CD4-positive, alpha-beta T cell treated with Interleukin-6 for 4 hours (primary cell): Measurements from ENCODE around the gene CYGB.

ENCODE experiments used
- DNase-seq: peaks from one replicate; pipeline ENCODE4 v3.0.0-alpha.2; 2020; ENCODE audit warnings: mixed read lengths

CYGB gene

DNA sequence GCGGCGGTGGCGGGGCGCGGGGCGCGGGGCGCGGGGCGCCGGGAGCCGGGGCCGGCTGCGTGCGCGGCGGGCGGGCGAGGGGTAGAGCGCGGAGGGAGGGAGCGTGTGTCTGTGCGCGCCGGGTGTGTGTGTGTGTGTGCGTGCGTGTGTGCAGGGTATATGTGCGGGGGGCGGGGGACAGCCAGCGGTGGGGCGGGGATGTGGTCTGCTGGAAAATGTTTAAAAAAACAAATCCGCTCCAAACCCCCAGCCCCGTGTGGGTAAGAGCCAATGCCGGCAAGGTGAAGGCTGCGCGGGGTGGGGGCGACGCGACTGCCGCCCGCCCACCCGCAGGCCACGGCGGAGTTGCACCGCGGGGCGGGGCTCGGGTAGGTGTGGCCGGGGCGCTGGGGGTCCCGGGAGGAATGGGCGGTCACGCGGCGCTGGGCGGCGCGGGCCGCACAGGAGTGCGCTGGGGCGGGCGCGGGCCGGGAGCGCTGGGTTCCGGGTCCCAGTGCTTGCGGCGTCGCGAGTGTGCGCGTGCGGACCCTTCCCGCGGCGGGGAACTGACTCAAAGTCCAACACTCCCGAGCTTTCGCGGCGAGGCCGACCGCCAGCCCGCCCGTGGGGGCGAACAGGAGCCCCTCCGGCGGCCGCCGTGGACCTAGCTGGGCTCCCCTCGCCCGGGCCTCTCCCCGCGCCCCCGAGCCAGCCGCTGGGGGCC lies at the start of gene CYGB:
Gene CYGB (minus strand): TSS at position 132 of the 703 bp plus-strand sequence. CDS start 167 bp downstream, outside the sequence.
- DNase-seq, result no peak

DNA sequence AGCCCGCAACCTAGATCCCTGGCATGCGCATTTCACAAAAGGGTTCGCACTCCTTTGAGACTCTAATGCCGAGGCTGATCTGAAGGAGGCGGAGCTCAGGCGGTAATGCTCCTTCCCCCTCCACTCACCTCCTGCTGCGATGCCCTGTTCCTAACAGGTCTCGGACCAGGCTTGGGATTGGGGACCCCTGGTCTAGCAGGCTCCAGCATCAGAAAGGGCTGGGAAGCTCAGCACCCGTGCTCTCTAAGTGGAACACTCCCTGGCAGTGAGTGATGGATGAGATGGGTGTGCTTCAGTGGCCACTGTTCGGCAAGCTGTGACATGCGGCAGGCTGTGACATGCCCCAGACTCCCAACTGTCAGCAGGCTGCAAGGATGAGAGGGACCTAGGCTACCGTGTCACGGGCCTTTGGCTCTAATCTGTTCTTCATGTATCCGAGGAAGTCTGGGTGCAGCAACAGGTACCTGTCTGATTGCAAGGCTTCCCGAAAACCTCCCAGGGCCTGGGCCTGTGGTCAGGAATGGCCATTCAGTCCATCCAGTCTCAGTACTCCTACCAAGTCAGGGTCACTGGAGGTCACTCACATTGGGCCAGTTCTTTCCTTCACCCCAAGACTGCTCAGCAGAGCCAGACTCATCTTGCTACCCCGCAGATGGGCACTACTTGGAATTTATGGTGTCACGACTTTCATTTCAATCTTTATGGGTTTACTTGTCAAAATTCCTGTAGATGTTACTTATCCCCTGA lies 49.4 kb upstream of the CYGB start:
- DNase-seq, result no peak

DNA sequence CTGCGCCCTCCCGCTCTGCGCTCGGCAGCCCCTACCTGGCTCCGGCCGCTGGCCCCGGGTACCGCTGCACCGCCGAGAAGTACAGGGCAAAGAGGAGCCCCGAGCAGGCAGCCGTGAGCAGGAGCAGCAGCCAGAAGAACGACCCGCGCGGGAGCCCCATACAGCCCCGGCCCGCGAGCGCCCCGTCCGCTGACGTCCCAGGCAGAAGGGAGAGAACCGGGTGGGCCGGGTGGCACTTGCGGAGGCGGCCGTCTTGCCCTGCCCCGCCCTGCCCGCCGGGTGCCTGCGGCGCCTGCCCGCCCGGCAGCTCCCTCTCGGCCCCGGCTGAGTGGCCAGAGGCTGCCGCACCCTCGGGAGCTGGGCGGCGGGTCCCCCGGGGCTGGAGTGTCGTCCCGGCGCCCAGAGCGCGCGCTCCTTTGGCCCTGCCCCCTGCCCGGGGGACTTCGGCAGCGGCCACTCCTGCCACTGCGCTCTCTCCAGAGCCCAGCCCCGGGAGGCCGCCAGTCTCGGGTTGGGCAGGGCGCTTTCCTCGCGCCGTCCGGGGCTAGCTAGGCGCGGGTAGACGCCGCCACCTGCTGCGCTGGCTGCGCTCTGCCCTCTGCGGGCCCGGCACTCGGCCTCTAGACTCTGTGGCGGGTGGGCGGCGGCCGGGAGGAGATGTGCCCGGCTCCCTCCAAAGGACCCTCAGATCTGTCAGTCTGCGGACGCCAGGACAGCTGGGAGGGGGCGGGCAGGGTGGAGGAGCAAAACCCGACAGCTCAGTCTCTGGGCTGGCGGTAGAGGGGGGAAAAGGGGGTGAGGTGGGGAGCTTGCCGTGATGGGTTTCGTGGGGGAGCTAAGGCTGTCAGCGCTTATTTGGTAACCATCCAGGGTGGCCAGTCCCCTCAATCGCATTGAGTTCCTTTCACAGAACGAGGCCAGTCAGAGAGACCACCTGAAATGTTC lies 48.4 kb upstream of the CYGB start, which contains the start of gene ST6GALNAC2:
Gene ST6GALNAC2 (minus strand): TSS at position 212 of the 945 bp plus-strand sequence. CDS start 52 bp downstream, at position 160.
- peak; percentile 44 for DNase-seq

DNA sequence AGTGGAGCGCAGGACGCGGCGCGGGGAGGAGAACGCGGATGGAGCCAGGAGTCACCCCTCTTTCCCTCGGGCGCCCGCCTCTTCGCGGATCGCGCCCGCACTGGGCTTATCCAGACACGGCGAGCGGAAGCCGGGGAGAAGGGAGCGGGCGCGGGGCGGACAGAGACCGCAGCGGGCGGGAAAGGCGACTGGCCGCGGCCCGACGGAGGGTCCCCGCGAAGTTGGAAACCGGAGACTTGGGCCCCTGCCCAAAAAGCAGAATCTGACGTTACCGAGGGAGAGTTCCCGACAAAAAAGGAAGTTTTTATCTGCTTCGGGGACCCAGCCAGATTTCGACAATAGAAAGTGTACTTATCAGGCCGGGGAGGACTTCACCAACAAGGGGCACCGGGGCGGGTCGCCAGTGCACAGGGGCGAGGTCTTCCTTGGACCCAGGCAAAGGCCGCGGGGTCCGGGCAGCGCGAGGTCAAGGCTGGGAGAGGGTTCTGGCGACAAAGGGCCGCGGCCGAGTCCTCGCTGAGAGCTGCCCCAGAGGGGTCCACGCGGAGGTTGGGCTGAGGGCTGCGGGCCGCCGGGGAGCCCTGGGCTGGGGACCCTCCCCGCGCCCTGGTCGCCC lies 47.6 kb upstream of the CYGB start:
- peak; percentile 26 for DNase-seq

DNA sequence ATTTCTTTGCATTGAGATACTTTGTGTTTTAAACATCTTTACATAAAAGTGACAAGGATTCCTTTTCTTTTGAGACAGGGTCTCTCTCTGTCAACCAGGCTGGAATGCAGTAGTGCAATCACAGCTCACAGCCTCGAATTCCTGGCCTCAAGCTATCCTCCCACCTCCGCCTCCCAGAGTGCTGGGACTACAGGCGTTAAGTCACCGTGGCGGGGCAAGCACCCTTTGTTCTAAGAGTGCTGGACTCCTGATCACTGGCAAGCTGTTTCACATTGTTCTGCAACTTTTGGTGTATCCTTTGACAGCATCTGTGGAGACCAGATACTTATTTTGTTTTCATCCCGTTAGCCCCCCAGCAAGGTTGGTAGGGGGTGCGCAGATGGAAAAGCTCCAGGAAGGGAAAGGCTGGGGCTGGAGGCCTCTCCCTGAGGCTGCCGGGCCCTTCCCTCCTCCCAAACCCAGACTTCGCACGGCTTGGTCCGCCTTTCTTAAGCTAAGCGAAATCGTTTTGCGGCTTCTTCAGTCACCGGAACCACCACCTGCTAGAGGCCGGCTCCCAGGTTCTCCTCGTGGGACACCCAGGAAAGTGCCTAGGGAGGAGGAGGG lies 47.0 kb upstream of the CYGB start:
- no peak for DNase-seq

DNA sequence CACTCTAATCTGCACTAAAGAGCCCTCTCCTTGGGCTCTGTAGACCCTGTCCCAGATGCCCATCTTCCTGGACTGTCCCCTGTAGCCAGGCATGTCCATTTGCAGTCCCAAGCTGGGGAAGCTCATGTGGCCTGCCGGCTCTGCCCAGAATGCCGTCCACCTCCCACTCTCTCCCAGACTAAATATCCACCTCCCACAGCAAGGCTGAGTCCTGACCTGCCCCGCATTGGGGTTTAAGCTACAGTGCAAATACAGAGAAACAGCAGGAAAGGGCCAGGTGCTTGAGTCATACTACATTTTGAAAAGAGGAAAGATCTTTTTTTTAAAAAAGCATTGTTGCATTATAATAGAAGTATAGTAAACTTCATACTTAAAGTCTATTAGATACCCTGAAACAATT lies 45.2 kb upstream of the CYGB start:
- DNase-seq, result no peak

DNA sequence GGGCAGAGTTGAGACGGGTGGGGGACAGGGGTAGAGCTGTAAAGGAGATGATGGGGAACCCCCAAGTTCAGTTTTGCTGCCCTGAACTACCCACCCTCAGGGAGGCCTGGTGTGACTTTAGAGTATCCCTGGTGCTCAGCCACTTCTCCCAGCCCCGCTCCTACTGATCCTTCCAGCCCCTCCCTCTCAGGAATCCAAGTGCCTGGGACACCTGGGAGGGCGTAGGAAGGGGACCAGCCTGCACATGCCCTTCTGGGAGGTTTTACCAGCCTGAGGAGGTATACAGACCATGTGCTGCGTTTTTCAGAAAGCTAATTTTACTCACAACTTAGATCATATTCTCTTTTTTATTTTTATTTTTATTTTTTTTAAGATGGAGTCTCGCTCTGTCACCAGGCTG lies 44.0 kb upstream of the CYGB start:
- DNase-seq, result no peak

DNA sequence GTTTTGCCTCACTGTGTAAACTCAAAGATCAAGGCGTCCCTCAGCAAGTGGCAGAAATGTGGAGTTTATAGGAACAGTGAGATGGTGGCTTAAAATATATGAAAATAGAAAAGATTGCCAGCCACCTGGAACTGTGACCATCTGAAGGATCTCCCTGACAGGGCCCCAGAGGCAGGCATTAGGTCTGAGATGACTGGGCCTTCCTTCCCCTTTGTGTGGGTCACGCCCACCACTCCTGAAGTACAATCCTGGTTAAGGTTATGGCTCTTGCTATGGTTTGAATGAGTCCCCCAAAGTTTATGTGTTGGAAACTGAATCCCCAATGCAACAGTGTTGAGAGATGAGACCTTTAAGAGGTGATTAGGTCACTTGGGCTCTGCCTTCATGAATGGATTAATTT lies 41.8 kb upstream of the CYGB start:
- no peak for DNase-seq

DNA sequence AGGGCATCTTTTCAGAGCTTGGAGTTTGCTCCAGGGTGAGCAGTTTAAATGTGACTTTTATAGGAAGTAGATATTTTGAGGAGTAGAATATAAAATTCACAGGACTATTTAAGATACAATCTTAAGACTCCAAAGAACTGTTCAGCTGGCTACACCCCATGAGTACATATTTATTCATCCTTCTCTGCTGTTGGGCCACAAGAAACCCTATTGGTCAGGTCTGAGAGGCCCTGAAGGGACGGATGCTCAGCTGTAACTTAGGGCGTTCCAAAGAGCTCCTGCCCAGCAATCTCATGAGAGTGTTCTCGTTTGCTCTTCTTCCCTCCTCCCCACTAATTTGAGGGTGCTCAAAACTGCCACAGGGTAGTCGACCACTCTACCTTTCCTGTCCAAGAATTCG lies 40.9 kb upstream of the CYGB start:
- DNase-seq, result no peak

DNA sequence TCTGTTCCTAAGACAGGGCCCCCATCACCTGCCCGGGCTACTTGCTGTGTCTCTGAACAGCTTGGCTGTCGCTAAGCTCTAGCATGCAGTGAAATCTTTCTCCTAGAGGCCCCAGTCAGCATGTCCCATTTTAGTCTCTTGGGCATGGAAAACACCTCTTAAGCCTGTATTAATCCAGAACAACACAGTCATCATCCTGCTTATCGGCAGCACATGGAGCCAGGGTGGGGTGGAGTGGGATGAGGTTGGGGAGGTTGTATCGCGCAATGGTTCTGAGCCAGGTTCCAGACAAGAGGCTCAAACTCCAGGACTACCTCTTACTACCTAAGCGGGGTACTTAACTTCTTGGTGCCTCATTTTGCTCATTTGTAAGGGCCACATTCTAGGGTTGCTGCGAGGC lies 40.4 kb upstream of the CYGB start:
- no peak for DNase-seq

DNA sequence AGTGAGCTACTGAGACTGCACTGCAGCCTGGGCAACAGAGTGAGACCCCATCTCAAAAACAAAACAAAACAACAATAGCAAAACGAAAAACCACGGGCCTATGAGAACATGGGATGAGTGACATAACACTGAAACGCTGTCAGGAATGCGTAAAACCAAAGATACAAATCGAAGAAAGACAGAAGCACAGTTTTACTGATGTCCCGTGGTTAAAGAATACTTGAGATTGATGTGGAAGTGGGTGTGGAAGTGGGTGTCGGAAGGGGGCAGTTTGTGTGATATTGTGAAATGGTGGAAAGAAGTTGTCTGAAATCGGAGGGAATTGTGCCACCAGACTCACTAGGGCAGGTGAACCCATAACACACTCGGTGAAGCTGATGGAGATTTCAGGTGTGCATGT lies 38.7 kb upstream of the CYGB start:
- DNase-seq, result no peak

DNA sequence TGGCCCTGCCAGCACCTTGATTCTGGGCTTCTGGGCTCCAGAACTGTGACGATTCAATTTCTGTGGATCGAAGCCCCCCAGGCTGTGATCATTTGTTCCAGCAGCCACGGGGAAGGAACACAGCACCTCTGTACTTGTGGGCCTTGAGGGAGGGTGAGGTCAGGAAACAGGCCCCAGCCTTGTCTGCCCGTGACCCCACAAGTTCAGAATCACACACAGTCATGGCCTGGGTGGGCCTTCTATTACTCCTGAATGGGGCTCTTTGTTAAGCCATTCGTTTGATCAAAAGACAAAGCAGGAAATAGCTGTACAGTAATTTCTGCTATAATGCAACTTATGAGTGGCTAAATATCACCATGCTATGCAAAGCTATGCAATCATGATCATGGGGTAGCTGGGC lies 38.1 kb upstream of the CYGB start:
- DNase-seq, result no peak

DNA sequence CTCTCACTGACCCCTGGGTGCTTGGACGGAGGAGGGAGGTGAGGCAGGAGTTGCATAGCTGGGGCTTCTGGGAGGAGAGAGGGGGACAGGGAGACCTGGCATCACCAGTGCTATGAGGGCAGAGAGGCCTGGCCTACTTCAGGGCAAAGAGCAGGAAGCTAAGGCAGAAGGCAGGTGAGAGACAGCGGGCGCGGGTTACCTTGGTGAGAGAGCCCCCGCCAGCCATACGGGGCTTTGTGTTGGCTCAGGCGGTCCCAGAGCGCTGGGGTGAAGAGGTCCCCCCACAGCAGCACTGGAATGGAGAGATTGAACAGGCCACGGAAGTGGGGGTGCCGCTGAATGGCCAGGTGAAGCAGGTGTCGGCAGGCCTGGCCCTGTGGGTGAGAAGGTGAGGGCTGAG lies 36.7 kb upstream of the CYGB start:
- DNase-seq, result no peak

DNA sequence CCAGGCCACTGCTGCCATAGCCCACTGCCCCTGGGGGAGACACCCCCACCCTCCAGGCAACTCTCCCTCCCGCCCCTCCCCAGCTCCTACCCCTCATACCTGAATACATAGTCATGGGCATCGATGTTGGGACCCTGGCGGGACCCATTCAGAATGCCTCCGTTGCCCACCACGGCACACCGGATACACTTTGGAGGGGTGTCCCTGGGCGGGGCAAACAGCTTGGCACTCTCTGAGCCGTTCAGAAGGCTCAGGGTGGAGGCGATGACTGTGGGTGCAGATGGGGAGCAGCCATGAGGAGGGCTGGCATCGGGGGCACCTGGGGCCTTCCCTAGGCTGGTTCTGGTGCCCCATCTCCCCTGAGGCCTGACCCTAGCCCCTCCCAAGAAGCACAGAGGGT lies 35.6 kb upstream of the CYGB start:
- DNase-seq, result no peak

DNA sequence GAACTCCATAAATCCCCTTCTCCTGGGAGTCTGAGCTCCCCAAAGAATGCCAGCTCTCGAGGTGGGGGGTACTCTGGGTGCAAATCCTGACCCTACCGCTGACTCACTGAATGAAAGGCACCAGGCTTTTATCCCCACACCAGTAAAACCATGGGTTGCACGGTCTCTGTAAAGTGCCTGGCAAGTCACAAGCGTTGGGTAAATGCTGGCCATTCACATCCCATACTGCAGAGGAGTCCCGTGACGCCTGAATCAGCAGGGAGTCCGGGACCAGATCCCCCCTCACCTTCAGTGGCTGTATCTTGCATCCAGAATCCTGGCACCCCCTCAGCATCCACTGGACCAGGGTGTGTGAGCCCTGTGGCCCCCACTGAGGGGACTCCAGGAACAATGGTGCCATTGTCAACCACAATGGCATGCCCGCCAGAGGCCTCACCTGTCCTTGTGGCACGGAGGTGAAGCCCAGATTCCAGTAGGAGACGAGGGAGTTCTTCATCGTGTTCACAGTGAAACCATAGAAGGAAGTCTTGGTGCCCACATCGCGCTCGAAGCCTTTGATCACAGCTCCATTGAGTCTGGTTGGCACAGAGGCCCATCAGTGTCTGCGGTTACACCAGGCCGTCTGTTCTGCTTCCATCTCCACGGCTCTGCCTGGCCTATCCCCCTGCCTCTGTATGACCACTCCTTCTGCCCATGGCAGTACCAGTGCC lies 34.8 kb upstream of the CYGB start:
- no peak for DNase-seq

DNA sequence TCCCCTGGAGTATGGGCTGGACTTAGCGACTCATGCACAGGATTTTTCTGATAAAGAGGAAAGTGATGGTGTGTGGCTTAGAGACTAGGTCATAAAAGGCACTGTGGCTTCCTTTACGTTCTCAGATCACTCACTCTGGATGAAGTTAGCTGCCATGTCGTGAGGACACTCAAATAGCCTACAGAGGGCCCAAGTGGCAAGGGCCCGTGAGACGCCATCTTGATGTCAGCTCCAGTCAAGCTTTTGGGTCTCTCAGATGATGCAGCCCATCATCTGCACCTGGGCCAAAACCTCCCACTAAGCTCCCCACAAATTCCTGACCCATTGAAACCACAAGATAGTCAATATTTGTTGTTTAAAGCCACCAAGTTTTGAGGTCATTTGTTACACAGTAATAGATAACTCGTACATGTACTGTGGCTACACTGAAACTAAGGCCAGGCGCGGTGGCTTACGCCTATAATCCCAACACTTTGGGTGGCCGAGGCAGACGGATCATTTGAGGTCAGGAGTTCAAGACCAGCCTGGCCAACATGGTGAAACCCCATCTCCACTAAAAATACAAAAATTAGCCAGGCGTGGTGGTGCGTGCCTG lies 33.5 kb upstream of the CYGB start:
- DNase-seq, result no peak

DNA sequence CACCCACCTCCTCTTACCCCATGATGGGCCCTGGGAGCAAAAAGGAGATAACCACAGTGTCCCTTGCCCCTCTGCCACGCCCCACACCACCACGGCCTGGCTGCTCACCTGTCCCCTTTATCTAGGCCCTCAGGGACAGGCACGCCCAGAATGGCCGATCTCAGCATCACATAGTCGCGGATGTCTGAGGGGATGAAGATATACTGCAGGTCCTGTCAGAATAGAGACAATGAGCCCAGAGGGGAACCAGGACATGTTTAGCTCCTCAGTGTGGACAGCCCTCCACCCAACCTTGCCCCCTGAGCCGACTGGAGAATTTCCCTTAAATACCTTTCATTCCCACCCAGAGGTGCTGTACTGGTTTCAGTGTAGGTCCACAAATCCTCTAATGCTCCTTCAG lies 32.9 kb upstream of the CYGB start:
- DNase-seq, result no peak

DNA sequence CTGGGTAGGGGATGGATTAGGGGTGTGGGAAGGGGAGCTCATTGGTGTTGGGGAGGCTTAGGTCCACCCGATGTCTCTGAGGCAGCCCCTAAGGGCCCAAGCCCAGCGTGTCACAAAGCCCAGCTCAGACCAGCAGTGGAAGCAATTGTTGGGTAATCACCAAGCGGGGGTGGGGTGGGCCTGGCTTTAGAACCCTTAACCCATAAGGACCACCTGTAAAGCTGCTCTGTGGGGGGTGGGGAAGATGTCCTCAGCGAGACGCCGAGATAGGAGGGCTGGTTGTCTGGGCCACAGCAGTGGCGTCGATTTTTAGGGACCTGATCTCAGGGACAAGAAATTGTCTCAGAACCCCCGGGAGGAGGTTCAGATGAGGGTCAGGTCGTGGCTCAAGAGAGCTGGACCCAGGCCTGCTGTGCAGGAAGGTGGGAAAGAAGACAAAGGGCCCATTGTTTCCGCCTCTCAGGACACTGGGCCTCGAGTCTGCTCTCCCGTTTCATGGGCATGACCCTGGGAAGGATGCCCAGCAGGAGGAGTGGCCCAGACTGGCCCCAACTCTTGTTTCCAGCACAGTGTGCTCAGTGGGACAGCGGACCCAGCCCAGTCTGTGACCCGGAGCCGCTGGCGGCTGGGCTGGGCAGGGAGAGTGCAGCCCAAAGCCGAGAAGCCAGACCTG lies 32.2 kb upstream of the CYGB start:
- DNase-seq, result no peak

DNA sequence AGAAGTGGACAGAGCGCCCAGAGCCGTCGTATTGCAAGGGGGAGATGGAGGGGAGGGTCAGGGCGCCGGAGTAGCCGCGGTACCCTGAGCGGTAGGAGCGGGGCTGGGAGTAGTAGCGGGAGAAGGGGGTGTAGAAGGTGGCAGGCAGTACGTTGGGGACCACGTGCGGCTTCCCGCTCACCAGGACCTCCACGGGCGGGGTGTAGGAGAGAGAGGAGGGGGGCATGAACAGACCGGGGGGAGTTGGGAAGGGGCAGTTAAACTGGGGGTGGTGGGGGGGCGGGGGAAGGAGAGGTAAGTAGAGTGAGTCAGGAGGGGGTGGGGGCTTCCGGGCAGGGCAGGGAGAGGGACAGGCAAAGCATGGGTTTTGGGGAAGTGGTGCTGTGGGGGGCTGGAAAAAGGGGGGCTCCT lies 31.3 kb upstream of the CYGB start:
- DNase-seq, result no peak

DNA sequence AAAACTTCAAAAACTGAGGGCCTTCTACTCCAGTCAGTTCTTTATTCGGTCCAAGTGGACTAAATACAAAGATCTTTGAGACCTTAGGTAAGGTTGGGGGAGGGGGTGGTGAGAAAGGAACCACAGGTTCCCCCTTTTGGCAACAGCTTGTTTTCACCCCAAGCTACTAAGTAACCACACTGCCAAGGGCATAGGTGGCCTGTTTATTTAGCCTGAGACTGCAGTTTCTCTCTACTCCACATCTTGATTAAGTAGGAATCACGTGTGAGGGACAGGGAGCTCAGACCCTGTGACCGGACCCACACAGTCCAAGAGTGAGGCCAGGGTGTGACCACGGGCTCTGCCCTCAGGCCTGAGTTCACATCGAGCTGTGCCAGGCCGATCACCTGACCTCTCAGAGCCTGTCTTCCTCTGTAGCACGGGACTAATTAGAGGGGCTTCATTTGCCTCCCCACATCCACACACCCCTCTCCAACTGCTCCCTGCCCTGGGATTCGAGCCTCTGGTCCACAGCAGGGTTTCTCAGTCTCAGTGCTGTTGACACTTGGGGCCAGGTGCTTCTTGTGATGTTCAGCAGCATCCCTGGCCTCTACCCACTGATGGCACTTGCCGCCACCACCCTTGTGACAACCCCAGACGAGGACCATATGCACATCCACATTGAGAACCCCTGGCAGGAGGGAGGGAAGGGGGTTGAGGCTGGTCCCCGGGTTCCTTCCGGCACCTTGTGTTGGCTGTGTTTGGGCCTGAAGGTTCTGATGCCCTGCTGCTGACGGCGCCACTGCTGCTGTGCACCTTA lies 30.3 kb upstream of the CYGB start:
- DNase-seq, result no peak
